Liver (tissue), 9 donors: ENCODE results near the gene FMC1. TPM values are rescaled to one million over a fixed set of nuclear protein-coding genes. Genes with fewer than 3 reads are reported as not detected.

ENCODE experiments used
- DNase-seq: peaks from one replicate; pipeline ENCODE4 v3.0.0-alpha.2; 2017; ENCODE audit warnings: low spot score
- H3K27ac ChIP-seq, 2 donors: one replicate each; pipeline ENCODE4 v1.7.0; 2013; ENCODE audit warnings: inconsistent platforms in 2 of 2, low read length in 2 of 2, control low read depth in 1 of 2, low read depth in 1 of 2, mild to moderate bottlenecking in 1 of 2
- H3K27me3 ChIP-seq, 4 donors: one replicate each; pipeline versions ENCODE4 v1.6.1 to v1.7.0; 2013; ENCODE audit warnings: low read length in 3 of 4, inconsistent platforms in 1 of 4, mild to moderate bottlenecking in 1 of 4, moderate library complexity in 1 of 4; ENCODE audit not compliant: control insufficient read depth in 4 of 4, insufficient read depth in 4 of 4
- H3K36me3 ChIP-seq, 4 donors: one replicate each; pipeline versions ENCODE4 v1.6.1 to v1.7.0; 2013; ENCODE audit warnings: low read length in 3 of 4, mild to moderate bottlenecking in 3 of 4, low read depth in 1 of 4, moderate library complexity in 1 of 4; ENCODE audit not compliant: control insufficient read depth in 4 of 4, insufficient read depth in 3 of 4
- H3K4me1 ChIP-seq, 4 donors: one replicate each; pipeline versions ENCODE4 v1.6.1 to v1.7.0; 2013; ENCODE audit warnings: low read length in 3 of 4, mild to moderate bottlenecking in 3 of 4, moderate library complexity in 1 of 4; ENCODE audit not compliant: control insufficient read depth in 4 of 4, insufficient read depth in 4 of 4
- H3K4me3 ChIP-seq, 3 donors: one replicate each; pipeline versions ENCODE4 v1.6.1 to v1.7.0; 2013; ENCODE audit warnings: low read length in 3 of 3, control low read depth in 1 of 3, low read depth in 1 of 3, mild to moderate bottlenecking in 1 of 3
- H3K9ac ChIP-seq, 2 donors: one replicate each; pipeline ENCODE4 v1.7.0; 2013; ENCODE audit warnings: low read length in 2 of 2, mild to moderate bottlenecking in 2 of 2, moderate library complexity in 2 of 2, control low read depth in 1 of 2, low read depth in 1 of 2
- H3K9me3 ChIP-seq, 4 donors: one replicate each; pipeline versions ENCODE4 v1.6.1 to v1.7.0; 2013; ENCODE audit warnings: low read length in 3 of 4; ENCODE audit not compliant: control insufficient read depth in 4 of 4
- EGR1 ChIP-seq, 2 donors: IDR thresholded peaks; 2 replicates each; pipeline ENCODE4 v1.6.1; 2016 to 2018; ENCODE audit warnings: antibody characterized with exemption in 2 of 2, low read depth in 2 of 2
- FOXA1 ChIP-seq: IDR thresholded peaks from 2 replicates; pipeline ENCODE4 v1.6.1; 2016; ENCODE audit warnings: antibody characterized with exemption
- FOXA2 ChIP-seq: IDR thresholded peaks from 2 replicates; pipeline ENCODE4 v1.6.1; 2016; ENCODE audit warnings: antibody characterized with exemption
- HNF4A ChIP-seq, 2 donors: conservative IDR thresholded peaks; 2 replicates each; pipeline ENCODE4 v1.6.1; 2016; ENCODE audit warnings: antibody characterized with exemption in 2 of 2, mild to moderate bottlenecking in 2 of 2
- HNF4G ChIP-seq: IDR thresholded peaks from 2 replicates; pipeline ENCODE4 v1.6.1; 2016; ENCODE audit warnings: antibody characterized with exemption
- JUND ChIP-seq, 2 donors: IDR thresholded peaks; 2 replicates each; pipeline ENCODE4 v1.6.1; 2016; ENCODE audit warnings: antibody characterized with exemption in 2 of 2
- NR2F2 ChIP-seq: IDR thresholded peaks from 2 replicates; pipeline ENCODE4 v1.6.1; 2016; ENCODE audit warnings: antibody characterized with exemption
- RAD21 ChIP-seq, 2 donors: IDR thresholded peaks; 2 replicates each; pipeline ENCODE4 v1.6.1; 2016; ENCODE audit warnings: antibody characterized with exemption in 2 of 2, mild to moderate bottlenecking in 2 of 2
- RXRA ChIP-seq, 2 donors: IDR thresholded peaks; 2 replicates each; pipeline ENCODE4 v1.6.1; 2017 to 2018; ENCODE audit warnings: antibody characterized with exemption in 2 of 2, mild to moderate bottlenecking in 1 of 2
- SP1 ChIP-seq: IDR thresholded peaks from 2 replicates; pipeline ENCODE4 v1.6.1; 2018; ENCODE audit warnings: antibody characterized with exemption, mild to moderate bottlenecking
- TAF1 ChIP-seq: conservative IDR thresholded peaks from 2 replicates; pipeline ENCODE4 v1.6.1; 2016; ENCODE audit warnings: antibody characterized with exemption, mild to moderate bottlenecking
- YY1 ChIP-seq: IDR thresholded peaks from 2 replicates; pipeline ENCODE4 v1.6.1; 2016; ENCODE audit warnings: antibody characterized with exemption, mild to moderate bottlenecking
- WGBS: extraction: QIAGEN DNeasy Blood & Tissue Kit; methylation state at CpG from one replicate; pipeline ENCODE4 v1.1.7; 2013; 5-methylcytosine and 5-hydroxymethylcytosine counted together
- polyA plus RNA-seq, 2 donors: library from polyadenylated mRNA; stranded (reverse) in 1 of 2; unstranded in 1 of 2; fragments of 200-250 nt in 1 of 2; fragments of >200 nt in 1 of 2; fragmentation: Nextera tagmentation in 1 of 2; extraction: Ambion mirVana in 1 of 2; gene quantifications; one replicate each; pipeline versions ENCODE4 v1.2.1 to v1.2.3, GENCODE V29; 2013 to 2015
- total RNA-seq, 2 donors: library from RNA; depleted of rRNA; stranded (reverse); fragments of >200 nt; gene quantifications; one replicate each; pipeline ENCODE4 v1.2.3, GENCODE V29; 2014
- TF ChIP-seq, protein P1 (sequence below): IDR thresholded peaks from 2 replicates; pipeline ENCODE4 v1.6.1; 2016; ENCODE audit warnings: antibody characterized with exemption, mild to moderate bottlenecking
- TF ChIP-seq, protein P2 (sequence below): fragments of 150-350 bp; IDR thresholded peaks from 2 replicates; pipeline ENCODE4 v1.5.1; 2017; ENCODE audit warnings: improper control_type of control experiment, low read depth, low read length; ENCODE audit not compliant: missing input control
- donor health status: healthy.
- donor health status: healthy.
- donor health status: healthy.
- donor health status: healthy.
- donor health status: healthy.

FMC1 gene
- total and polyA plus RNA-seq, 4 donors = 5.5 to 76.3 (median 10.5) TPM

DNA sequence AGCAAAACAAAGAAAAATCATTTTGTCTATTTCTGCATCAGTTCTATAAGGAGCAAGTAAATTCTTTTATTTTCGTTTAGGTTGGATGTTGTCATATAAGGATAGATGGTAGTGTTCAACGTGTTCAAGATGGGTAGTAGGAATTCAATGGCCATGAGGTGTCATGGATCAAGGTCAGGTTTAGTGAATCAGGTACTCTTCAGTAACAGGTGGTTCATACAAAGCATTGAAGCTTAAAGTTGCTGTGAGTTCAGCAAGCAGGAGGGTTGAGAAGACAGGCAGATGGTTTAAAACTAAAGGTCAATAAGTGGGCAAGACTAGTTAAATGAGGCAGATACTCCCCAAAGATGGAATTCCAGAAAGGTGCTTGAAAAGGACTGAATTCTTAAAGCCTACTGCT is 24.2 kb downstream of the FMC1 start:
- 90% methylated on average over 2 of the region's 2 CpGs for WGBS
- Histone ChIP-seq H3K36me3 (peaks cover 1 to 11% (median 7%) of the 10 kb centered on the region in 4 donors), H3K9ac (no peak overlapping the region), H3K9me3 (no peaks in the 10 kb centered on the region), H3K4me1 (peaks cover 5 to 25% (median 19%) of the 10 kb centered on the region in 4 donors), H3K27ac (no peak overlapping the region), H3K4me3 (no peak overlapping the region), H3K27me3 (no peaks in the 10 kb centered on the region)
- DNase-seq = no peak
- TF ChIP-seq RAD21 (IDR thresholded peaks at IDR 0.05) (no peak), EGR1 (IDR thresholded peaks at IDR 0.05; ENCODE audit: low read depth in 2 of 2) (no peak), NR2F2 (no peak), TAF1 (no peak), HNF4A (conservative IDR thresholded peaks at IDR 0.05) (no peak), RXRA (IDR thresholded peaks at IDR 0.05) (no peak), YY1 (no peak), HNF4G (no peak)

DNA sequence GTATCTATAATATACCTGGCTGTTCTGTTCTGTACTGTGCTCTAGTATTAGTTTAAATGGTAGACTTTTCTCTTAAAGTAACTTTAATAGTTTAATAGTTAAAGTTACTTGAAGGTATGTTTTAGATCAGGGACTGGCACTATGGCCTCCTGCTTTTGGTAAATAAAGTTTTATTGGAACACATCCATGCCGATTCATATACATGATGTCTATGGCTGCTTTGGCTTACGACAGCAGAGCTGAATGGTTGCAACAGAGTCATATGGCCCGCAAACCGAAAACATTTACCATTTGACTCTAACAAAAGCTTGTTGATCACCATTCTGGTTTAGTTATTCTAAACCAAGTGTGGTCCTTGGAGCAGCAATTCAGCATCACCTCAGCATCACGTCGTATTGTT is 25.3 kb downstream of the FMC1 start:
- Histone ChIP-seq H3K4me1 (peaks cover 8 to 24% (median 14%) of the 10 kb centered on the region in 4 donors), H3K9me3 (no peaks in the 10 kb centered on the region), H3K27me3 (no peaks in the 10 kb centered on the region), H3K9ac (no peak overlapping the region), H3K36me3 (peaks cover 1 to 11% (median 7%) of the 10 kb centered on the region in 4 donors), H3K4me3 (no peak overlapping the region), H3K27ac (no peak overlapping the region)
- DNase-seq = no peak
- 99% methylated on average over 6 of the region's 6 CpGs for WGBS
- TF ChIP-seq TAF1 (no peak), EGR1 (IDR thresholded peaks at IDR 0.05; ENCODE audit: low read depth in 2 of 2) (no peak), SP1 (no peak)

DNA sequence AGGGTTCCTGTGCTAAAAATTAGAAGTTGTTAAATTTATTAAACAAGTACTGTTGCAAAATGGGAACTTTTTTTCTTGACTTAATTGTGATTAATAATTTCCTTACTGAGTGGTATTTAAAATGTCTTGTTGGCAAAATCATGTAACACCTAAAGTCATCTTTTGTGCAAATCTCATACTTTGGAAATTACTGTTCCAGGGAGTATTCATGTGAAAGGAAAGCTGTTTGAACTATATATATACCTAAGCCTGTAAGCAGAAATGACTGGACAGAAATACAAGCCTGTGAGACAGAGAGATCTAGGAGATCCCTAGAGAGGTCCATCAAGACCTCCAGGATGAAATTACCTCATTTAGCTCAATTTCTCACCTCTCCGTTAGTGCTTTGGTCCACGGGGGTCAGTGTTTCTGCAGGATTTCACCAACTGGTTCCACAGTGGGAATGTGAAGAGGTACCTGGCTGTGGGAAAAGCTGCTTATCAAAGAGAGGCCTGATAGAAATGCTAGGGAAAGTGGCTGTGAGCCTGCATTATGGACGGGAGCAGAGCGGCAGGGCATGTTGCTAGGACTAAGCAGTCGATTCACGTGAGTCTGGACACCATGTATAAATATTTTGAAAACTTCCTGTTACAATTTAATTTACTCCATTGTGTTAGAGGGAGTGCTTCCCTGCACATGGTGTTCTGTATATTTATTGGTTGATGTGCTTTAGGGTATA is 26.5 kb downstream of the FMC1 start:
- Histone ChIP-seq H3K36me3 (peaks cover 1 to 11% (median 7%) of the 10 kb centered on the region in 4 donors), H3K4me3 (no peak overlapping the region), H3K4me1 (peaks cover 0 to 12% (median 6%) of the 10 kb centered on the region in 4 donors), H3K9me3 (no peaks in the 10 kb centered on the region), H3K27me3 (no peaks in the 10 kb centered on the region), H3K9ac (no peak overlapping the region), H3K27ac (no peak overlapping the region)
- no peak for DNase-seq
- TF ChIP-seq EGR1 (IDR thresholded peaks at IDR 0.05; ENCODE audit: low read depth in 2 of 2) (no peak), RAD21 (IDR thresholded peaks at IDR 0.05) (no peak), FOXA2 (no peak), RXRA (IDR thresholded peaks at IDR 0.05) (no peak), HNF4G (no peak), YY1 (no peak), JUND (IDR thresholded peaks at IDR 0.05) (no peak), FOXA1 (no peak), TAF1 (no peak), SP1 (no peak)
- TF ChIP-seq, protein P1, sequence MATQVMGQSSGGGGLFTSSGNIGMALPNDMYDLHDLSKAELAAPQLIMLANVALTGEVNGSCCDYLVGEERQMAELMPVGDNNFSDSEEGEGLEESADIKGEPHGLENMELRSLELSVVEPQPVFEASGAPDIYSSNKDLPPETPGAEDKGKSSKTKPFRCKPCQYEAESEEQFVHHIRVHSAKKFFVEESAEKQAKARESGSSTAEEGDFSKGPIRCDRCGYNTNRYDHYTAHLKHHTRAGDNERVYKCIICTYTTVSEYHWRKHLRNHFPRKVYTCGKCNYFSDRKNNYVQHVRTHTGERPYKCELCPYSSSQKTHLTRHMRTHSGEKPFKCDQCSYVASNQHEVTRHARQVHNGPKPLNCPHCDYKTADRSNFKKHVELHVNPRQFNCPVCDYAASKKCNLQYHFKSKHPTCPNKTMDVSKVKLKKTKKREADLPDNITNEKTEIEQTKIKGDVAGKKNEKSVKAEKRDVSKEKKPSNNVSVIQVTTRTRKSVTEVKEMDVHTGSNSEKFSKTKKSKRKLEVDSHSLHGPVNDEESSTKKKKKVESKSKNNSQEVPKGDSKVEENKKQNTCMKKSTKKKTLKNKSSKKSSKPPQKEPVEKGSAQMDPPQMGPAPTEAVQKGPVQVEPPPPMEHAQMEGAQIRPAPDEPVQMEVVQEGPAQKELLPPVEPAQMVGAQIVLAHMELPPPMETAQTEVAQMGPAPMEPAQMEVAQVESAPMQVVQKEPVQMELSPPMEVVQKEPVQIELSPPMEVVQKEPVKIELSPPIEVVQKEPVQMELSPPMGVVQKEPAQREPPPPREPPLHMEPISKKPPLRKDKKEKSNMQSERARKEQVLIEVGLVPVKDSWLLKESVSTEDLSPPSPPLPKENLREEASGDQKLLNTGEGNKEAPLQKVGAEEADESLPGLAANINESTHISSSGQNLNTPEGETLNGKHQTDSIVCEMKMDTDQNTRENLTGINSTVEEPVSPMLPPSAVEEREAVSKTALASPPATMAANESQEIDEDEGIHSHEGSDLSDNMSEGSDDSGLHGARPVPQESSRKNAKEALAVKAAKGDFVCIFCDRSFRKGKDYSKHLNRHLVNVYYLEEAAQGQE = no peak
- TF ChIP-seq, protein P2, sequence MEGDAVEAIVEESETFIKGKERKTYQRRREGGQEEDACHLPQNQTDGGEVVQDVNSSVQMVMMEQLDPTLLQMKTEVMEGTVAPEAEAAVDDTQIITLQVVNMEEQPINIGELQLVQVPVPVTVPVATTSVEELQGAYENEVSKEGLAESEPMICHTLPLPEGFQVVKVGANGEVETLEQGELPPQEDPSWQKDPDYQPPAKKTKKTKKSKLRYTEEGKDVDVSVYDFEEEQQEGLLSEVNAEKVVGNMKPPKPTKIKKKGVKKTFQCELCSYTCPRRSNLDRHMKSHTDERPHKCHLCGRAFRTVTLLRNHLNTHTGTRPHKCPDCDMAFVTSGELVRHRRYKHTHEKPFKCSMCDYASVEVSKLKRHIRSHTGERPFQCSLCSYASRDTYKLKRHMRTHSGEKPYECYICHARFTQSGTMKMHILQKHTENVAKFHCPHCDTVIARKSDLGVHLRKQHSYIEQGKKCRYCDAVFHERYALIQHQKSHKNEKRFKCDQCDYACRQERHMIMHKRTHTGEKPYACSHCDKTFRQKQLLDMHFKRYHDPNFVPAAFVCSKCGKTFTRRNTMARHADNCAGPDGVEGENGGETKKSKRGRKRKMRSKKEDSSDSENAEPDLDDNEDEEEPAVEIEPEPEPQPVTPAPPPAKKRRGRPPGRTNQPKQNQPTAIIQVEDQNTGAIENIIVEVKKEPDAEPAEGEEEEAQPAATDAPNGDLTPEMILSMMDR = no peak
- WGBS = 91% methylated on average over 6 of the region's 6 CpGs
